Measurements from ENCODE around the gene NLN.

- TF ChIP-seq, protein P1, sequence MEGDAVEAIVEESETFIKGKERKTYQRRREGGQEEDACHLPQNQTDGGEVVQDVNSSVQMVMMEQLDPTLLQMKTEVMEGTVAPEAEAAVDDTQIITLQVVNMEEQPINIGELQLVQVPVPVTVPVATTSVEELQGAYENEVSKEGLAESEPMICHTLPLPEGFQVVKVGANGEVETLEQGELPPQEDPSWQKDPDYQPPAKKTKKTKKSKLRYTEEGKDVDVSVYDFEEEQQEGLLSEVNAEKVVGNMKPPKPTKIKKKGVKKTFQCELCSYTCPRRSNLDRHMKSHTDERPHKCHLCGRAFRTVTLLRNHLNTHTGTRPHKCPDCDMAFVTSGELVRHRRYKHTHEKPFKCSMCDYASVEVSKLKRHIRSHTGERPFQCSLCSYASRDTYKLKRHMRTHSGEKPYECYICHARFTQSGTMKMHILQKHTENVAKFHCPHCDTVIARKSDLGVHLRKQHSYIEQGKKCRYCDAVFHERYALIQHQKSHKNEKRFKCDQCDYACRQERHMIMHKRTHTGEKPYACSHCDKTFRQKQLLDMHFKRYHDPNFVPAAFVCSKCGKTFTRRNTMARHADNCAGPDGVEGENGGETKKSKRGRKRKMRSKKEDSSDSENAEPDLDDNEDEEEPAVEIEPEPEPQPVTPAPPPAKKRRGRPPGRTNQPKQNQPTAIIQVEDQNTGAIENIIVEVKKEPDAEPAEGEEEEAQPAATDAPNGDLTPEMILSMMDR (IDR thresholded peaks at IDR 0.05; ENCODE audit: low read depth, low read length), result no peak
- TF ChIP-seq POLR2A (IDR thresholded peaks at IDR 0.05; ENCODE audit: extremely low read depth, insufficient read length) (no peak), MYC (IDR thresholded peaks at IDR 0.05; ENCODE audit: low read depth, low read length) (no peak)
These were observed 96.6 kb downstream of the NLN start for GRCh38 chr5:65818592-65818991.
